ENCODE data around the gene ZNF45. TPM values are rescaled to one million over a fixed set of nuclear protein-coding genes. Genes with fewer than 3 reads are reported as not detected.

ZNF45 gene
- total RNA-seq = 19.9 and 20.6 TPM in 2 replicates
- long read RNA-seq, partial matches to known transcripts = 2 of 37 reads
- long read RNA-seq, other reads (novel, unspliced or antisense) = 32 of 37 reads

DNA sequence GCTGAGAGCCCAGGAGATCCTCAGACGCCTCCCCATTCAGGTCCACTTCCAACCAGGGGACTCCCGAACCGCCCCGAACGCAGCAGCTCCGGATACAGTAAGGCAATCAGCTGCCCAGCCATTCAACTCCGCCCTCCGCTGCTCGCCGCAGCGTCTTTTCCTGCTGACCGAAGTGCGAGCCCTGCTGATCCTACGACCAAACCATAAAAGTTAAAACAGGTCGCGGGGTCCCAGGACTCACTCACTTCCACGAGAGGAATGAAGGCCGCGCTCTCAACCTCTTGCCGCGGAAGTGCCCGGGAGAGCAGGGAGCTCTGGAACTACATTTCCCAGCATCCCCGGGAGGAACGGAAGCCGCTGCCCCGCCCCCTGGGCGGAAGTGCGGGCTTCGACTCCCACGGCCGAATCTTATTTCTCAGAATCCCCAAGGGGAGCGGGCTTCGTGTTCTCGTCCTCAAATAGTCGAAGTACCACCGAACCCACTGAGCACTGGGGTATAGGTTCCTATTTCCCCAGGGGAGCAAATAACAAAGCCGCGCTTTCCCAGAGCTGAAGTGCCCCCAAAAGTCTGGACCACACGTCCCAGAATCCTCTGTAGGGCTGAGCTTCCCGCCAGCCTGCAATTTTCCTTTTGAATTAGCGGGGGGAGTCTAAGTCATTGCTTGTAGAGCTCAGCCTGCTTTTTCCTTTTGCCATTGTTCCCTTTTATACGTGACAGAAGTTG lies at the start of gene ZNF45:
ZNF45 (minus strand) TSS at position 298 of the 724 bp plus-strand sequence. CDS start 13,097 bp downstream, outside the sequence.
- H3K27me3 Mint-ChIP-seq (ENCODE audit: unreplicated experiment) = peaks cover 5% of the 10 kb centered on the region
- H3K9me3 Mint-ChIP-seq (ENCODE audit: unreplicated experiment) = peaks cover 5% of the 10 kb centered on the region
- H3K4me1 Mint-ChIP-seq (ENCODE audit: unreplicated experiment) = peaks cover 9% of the 10 kb centered on the region
- H3K36me3 Mint-ChIP-seq (ENCODE audit: unreplicated experiment) = peaks cover 18% of the 10 kb centered on the region
- H3K4me3 Mint-ChIP-seq (ENCODE audit: unreplicated experiment) = peak within 1 kb of the TSS; percentile 94
- peak; percentile 93 for DNase-seq (ENCODE audit: extremely low spot score, unreplicated experiment)
- peak within 1 kb of the TSS; percentile 97 for H3K27ac Mint-ChIP-seq (ENCODE audit: unreplicated experiment)
- no peak for TF ChIP-seq CTCF (IDR thresholded peaks at IDR 0.05)

- peak overlapping the region; percentile 98 for H3K4me3 Mint-ChIP-seq (ENCODE audit: unreplicated experiment)
- H3K9me3 Mint-ChIP-seq (ENCODE audit: unreplicated experiment) = peaks cover 39% of the 10 kb centered on the region
- peaks cover 11% of the 10 kb centered on the region for H3K4me1 Mint-ChIP-seq (ENCODE audit: unreplicated experiment)
- peaks cover 28% of the 10 kb centered on the region for H3K36me3 Mint-ChIP-seq (ENCODE audit: unreplicated experiment)
- H3K27ac Mint-ChIP-seq (ENCODE audit: unreplicated experiment) = peak overlapping the region; percentile 98
- DNase-seq (ENCODE audit: extremely low spot score, unreplicated experiment) = no peak
- no peaks in the 10 kb centered on the region for H3K27me3 Mint-ChIP-seq (ENCODE audit: unreplicated experiment)
- no peak for TF ChIP-seq CTCF (IDR thresholded peaks at IDR 0.05)
Measured at GRCh38 chr19:43984687-43985000, 49.6 kb upstream of the ZNF45 start.

DNA sequence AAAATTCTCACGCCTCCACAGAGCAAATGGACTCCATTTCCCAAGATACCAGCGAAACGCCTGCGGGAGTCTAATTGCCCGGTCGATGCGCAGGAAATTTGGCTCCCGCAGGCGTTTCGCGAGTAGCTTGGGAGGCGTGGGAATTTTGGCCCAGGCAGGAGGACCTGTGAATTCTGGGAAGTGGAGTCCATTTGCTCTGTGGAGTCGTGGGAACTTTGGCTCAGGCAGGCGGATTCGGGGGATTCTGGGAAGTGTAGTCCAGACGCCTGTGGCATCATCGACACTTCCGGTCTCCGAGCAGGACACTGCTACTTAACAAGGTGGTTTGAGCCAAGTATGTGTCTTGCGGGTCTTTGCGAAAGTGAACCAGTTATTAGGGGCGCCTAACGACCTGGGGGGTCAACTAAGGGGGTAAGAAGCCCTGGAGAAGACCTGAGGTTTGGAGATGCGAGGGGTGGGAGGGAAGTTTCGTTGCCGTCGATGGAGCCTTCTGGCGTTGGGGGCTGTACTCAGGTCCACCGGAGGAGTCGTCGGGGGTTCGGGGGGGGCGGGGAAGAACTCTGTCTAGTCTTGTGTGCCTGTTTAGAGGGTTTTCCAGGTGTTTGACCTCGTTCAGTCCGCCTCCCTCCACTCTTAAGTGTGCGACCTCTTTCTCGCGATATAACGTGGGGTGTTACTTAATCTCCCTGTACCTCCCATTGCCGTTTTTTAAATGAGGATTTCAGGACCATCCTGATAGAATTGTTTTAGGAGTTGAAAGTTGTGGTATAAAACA lies 49.0 kb upstream of the ZNF45 start, which contains the start of gene ZNF155:
ZNF155 (plus strand) TSS at position 277 of the 775 bp plus-strand sequence. CDS start 4,356 bp downstream, outside the sequence.
- DNase-seq (ENCODE audit: extremely low spot score, unreplicated experiment) = peak; percentile 92
- H3K9me3 Mint-ChIP-seq (ENCODE audit: unreplicated experiment) = peaks cover 37% of the 10 kb centered on the region
- H3K27ac Mint-ChIP-seq (ENCODE audit: unreplicated experiment) = peak within 1 kb of the TSS; percentile 98

DNA sequence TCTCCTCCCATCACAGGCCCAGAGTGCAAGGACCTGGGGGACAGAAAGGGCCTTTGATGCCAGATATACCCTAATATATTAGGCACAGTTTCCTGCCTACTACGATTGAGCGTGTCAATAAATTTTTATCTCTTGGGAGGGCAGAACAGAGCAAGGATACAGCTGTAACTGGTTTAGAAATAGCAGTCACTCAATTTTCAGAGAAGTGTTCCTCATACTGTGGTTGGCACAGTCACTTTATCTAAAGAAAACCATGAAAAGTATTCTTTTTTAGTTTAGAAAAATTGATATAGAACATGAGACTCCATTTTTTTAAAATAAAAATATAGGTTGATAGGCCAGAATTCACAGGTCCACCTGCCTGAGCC lies 48.4 kb upstream of the ZNF45 start:
- peaks cover 23% of the 10 kb centered on the region for H3K36me3 Mint-ChIP-seq (ENCODE audit: unreplicated experiment)
- H3K9me3 Mint-ChIP-seq (ENCODE audit: unreplicated experiment) = peaks cover 36% of the 10 kb centered on the region
- H3K4me1 Mint-ChIP-seq (ENCODE audit: unreplicated experiment) = peaks cover 11% of the 10 kb centered on the region
- TF ChIP-seq CTCF (IDR thresholded peaks at IDR 0.05) = no peak
- no peaks in the 10 kb centered on the region for H3K27me3 Mint-ChIP-seq (ENCODE audit: unreplicated experiment)
- peak overlapping the region; percentile 54 for H3K27ac Mint-ChIP-seq (ENCODE audit: unreplicated experiment)
- DNase-seq (ENCODE audit: extremely low spot score, unreplicated experiment) = no peak
- peak overlapping the region; percentile 61 for H3K4me3 Mint-ChIP-seq (ENCODE audit: unreplicated experiment)

More for the DNA sequence above, 49.0 kb upstream of the ZNF45 start, which contains the start of gene ZNF155:
- no peak for TF ChIP-seq CTCF (IDR thresholded peaks at IDR 0.05)
- Mint-ChIP-seq H3K36me3 (ENCODE audit: unreplicated experiment) (peaks cover 25% of the 10 kb centered on the region), H3K27me3 (ENCODE audit: unreplicated experiment) (no peaks in the 10 kb centered on the region), H3K4me1 (ENCODE audit: unreplicated experiment) (peaks cover 11% of the 10 kb centered on the region), H3K4me3 (ENCODE audit: unreplicated experiment) (peak within 1 kb of the TSS; percentile 98)

GRCh38 chr19:43976732-43977131 lies 41.6 kb upstream of the ZNF45 start:
- DNase-seq (ENCODE audit: extremely low spot score, unreplicated experiment) = no peak
- no peak overlapping the region for H3K4me3 Mint-ChIP-seq (ENCODE audit: unreplicated experiment)
- no peaks in the 10 kb centered on the region for H3K27me3 Mint-ChIP-seq (ENCODE audit: unreplicated experiment)
- no peak for TF ChIP-seq CTCF (IDR thresholded peaks at IDR 0.05)
- no peaks in the 10 kb centered on the region for H3K4me1 Mint-ChIP-seq (ENCODE audit: unreplicated experiment)
- no peak overlapping the region for H3K27ac Mint-ChIP-seq (ENCODE audit: unreplicated experiment)
- H3K9me3 Mint-ChIP-seq (ENCODE audit: unreplicated experiment) = peaks cover 69% of the 10 kb centered on the region
- peaks cover 50% of the 10 kb centered on the region for H3K36me3 Mint-ChIP-seq (ENCODE audit: unreplicated experiment)

Measured in osteocyte (in vitro differentiated cells).